HepG2 (cell line): ENCODE results near the gene SGSM1. TPM values are rescaled to one million over a fixed set of nuclear protein-coding genes. Genes with fewer than 3 reads are reported as not detected.

Experiments
- CBX1 ChIP-seq: IDR thresholded peaks from one replicate; pipeline ENCODE4 v1.6.1; 2016; ENCODE audit warnings: antibody characterized with exemption, low read depth
- FOXK2 ChIP-seq: fragments of 450-650 bp; IDR thresholded peaks from 2 replicates; pipeline ENCODE4 v1.6.1; 2016
- GTF2F1 ChIP-seq: fragments of 150-350 bp; IDR thresholded peaks from 2 replicates; pipeline ENCODE4 v1.6.1; 2014; ENCODE audit warnings: low read length
- HMG20B ChIP-seq: conservative IDR thresholded peaks from 2 replicates; pipeline ENCODE4 v1.6.1; 2016; ENCODE audit warnings: missing genetic modification reagents, missing compliant biosample characterization
- KDM1A ChIP-seq: IDR thresholded peaks from 2 replicates; pipeline ENCODE4 v1.6.1; 2016; ENCODE audit warnings: missing compliant biosample characterization
- KLF16 ChIP-seq, 2 experiments: sonication (generic) in 1 of 2; formaldehyde crosslinking in 1 of 2; IDR thresholded peaks; 2 replicates each; pipeline versions ENCODE4 v1.6.1 to v1.8.0; 2016 to 2023; ENCODE audit warnings: missing genetic modification reagents in 2 of 2, missing compliant biosample characterization in 1 of 2
- REXO4 ChIP-seq: sonication (generic); formaldehyde crosslinking; IDR thresholded peaks from 2 replicates; pipeline ENCODE4 v1.8.0; 2022; ENCODE audit warnings: missing genetic modification reagents, mild to moderate bottlenecking, borderline replicate concordance
- ZBTB20 ChIP-seq: sonication (generic); formaldehyde crosslinking; IDR thresholded peaks from 2 replicates; pipeline ENCODE4 v1.8.1; 2023; ENCODE audit warnings: missing genetic modification reagents, low read depth, mild to moderate bottlenecking, borderline replicate concordance
- ZFAT ChIP-seq: sonication (generic); formaldehyde crosslinking; conservative IDR thresholded peaks from 2 replicates; pipeline ENCODE4 v1.8.1; 2023; ENCODE audit warnings: missing genetic modification reagents, inconsistent platforms
- ZNF34 ChIP-seq: sonication (generic); formaldehyde crosslinking; IDR thresholded peaks from 2 replicates; pipeline ENCODE4 v1.4.0; 2020; ENCODE audit warnings: mild to moderate bottlenecking, missing genetic modification reagents, borderline replicate concordance
- ZNF703 ChIP-seq: sonication (generic); formaldehyde crosslinking; IDR thresholded peaks from 2 replicates; pipeline ENCODE4 v1.5.1; 2020; ENCODE audit warnings: missing genetic modification reagents, mild to moderate bottlenecking, moderate library complexity, borderline replicate concordance
- ZNF841 ChIP-seq: sonication (generic); formaldehyde crosslinking; IDR thresholded peaks from 2 replicates; pipeline ENCODE4 v1.8.1; 2023; ENCODE audit warnings: missing genetic modification reagents, borderline replicate concordance
- ZSCAN25 ChIP-seq: sonication (generic); formaldehyde crosslinking; IDR thresholded peaks from 2 replicates; pipeline ENCODE4 v1.8.0; 2022; ENCODE audit warnings: mild to moderate bottlenecking, missing genetic modification reagents
- polyA plus RNA-seq, 8 experiments: library from polyadenylated mRNA; depleted of rRNA in 3 of 8; stranded (reverse) in 7 of 8; unstranded in 1 of 8; fragments of >200 nt; fragmentation: Illumina TruSeq in 4 of 8; extraction: Trizol in 4 of 8; gene quantifications; 2 replicates each; pipeline versions ENCODE4 v1.2.1 to v1.2.3, GENCODE V29; 2011 to 2016; ENCODE audit warnings: low read depth in 4 of 8, missing spikeins in 1 of 8, mixed read lengths in 1 of 8; ENCODE audit not compliant: insufficient read depth in 1 of 8
- total RNA-seq, 5 experiments: library from RNA; depleted of rRNA; stranded (reverse); fragments of >200 nt; fragmentation: Illumina TruSeq; extraction: Trizol; gene quantifications; 2 replicates each; pipeline ENCODE4 v1.2.3, GENCODE V29; 2016; ENCODE audit warnings: low read depth in 1 of 5
- TF ChIP-seq, protein P1 (sequence below): sonication (generic); formaldehyde crosslinking; IDR thresholded peaks from 2 replicates; pipeline ENCODE4 v1.4.0; 2020; ENCODE audit warnings: missing genetic modification reagents
- TF ChIP-seq, protein P2 (sequence below): sonication (generic); formaldehyde crosslinking; IDR thresholded peaks from 2 replicates; pipeline ENCODE4 v1.9.0; 2021; ENCODE audit warnings: missing genetic modification reagents, borderline replicate concordance
- TF ChIP-seq, protein P3 (sequence below): sonication (generic); formaldehyde crosslinking; IDR thresholded peaks from 2 replicates; pipeline ENCODE4 v1.5.0; 2020; ENCODE audit warnings: mild to moderate bottlenecking, missing genetic modification reagents, borderline replicate concordance
- TF ChIP-seq, protein P4 (sequence below): sonication (generic); formaldehyde crosslinking; IDR thresholded peaks from 2 replicates; pipeline ENCODE4 v1.5.0; 2020; ENCODE audit warnings: missing genetic modification reagents
- TF ChIP-seq, protein P5 (sequence below): sonication (generic); formaldehyde crosslinking; IDR thresholded peaks from 2 replicates; pipeline ENCODE4 v1.4.0; 2020; ENCODE audit warnings: missing genetic modification reagents, borderline replicate concordance

Gene SGSM1
- total and polyA plus RNA-seq, 2 of the 13 experiments (the other 11 are each of a cell fraction or from before 2014, with no cell fraction given): 0.07 TPM; not detected in 1

DNA sequence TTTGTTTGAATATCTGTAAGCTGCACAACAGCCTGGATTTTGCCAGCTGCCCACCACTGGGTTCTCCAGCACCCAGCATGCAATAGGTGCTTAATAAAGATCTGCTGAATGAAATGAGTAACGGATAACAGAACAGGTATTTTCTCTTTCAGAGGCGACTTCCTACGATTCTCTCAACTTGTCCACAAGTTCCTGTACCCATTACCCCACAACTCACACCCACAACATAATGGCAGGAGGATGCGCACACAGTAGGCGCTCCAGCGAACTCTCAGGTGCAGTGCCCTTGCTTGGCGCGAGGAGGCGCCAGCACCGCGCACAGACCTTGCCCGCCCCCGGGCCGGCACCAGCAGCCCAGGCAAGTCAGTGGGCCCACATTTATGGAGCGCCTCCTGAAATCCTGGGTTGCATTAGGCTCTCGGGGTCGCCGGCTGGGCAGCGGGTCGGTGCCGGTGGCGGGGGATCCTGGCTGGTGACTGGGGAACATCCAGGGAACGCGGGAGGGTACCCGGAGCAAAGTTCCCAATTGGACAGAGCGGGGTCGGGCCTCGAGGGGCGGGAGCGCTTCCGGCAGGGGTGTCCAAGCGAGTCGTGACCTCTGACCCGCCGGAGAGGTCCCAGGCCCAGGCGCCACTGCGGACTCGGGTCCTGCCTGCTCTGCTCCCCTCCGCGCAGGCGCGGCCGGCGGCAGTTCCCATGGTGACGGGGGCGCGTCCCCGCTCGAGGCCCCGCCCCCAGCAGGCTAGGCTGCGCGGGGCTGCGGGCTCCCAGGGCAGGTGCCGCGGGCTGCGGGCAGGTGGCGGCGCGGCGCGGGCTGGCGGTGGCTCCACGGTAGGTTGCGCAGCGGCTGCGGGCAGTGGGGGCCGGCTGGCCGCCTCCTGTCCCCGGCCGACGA, 146.2 kb downstream of the SGSM1 start, which contains the start of gene KIAA1671 (continued):
- TF ChIP-seq ZNF841 (CRISPR knock-in tag) (no peak), KLF16 (CRISPR knock-in tag; IDR thresholded peaks at IDR 0.05) (no peak), ZNF703 (no peak), ZBTB20 (peak; percentile 53; the same call in 1 of the 2 replicates), KDM1A (peak; percentile 75; the same call in 1 of the 2 replicates), REXO4 (no peak), ZFAT (CRISPR knock-in tag) (no peak), FOXK2 (no peak), HMG20B (CRISPR knock-in tag) (peak; percentile 40; the same call in 1 of the 2 replicates), ZNF34 (CRISPR knock-in tag) (peak; percentile 31; the same call in 1 of the 2 replicates), ZSCAN25 (peak; percentile 77), CBX1 (peak; percentile 24), GTF2F1 (no peak)
- TF ChIP-seq, protein P1, sequence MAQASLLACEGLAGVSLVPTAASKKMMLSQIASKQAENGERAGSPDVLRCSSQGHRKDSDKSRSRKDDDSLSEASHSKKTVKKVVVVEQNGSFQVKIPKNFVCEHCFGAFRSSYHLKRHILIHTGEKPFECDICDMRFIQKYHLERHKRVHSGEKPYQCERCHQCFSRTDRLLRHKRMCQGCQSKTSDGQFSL (CRISPR knock-in tag): no peak
- TF ChIP-seq, protein P2, sequence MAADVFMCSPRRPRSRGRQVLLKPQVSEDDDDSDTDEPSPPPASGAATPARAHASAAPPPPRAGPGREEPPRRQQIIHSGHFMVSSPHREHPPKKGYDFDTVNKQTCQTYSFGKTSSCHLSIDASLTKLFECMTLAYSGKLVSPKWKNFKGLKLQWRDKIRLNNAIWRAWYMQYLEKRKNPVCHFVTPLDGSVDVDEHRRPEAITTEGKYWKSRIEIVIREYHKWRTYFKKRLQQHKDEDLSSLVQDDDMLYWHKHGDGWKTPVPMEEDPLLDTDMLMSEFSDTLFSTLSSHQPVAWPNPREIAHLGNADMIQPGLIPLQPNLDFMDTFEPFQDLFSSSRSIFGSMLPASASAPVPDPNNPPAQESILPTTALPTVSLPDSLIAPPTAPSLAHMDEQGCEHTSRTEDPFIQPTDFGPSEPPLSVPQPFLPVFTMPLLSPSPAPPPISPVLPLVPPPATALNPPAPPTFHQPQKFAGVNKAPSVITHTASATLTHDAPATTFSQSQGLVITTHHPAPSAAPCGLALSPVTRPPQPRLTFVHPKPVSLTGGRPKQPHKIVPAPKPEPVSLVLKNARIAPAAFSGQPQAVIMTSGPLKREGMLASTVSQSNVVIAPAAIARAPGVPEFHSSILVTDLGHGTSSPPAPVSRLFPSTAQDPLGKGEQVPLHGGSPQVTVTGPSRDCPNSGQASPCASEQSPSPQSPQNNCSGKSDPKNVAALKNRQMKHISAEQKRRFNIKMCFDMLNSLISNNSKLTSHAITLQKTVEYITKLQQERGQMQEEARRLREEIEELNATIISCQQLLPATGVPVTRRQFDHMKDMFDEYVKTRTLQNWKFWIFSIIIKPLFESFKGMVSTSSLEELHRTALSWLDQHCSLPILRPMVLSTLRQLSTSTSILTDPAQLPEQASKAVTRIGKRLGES: no peak
- TF ChIP-seq, protein P3, sequence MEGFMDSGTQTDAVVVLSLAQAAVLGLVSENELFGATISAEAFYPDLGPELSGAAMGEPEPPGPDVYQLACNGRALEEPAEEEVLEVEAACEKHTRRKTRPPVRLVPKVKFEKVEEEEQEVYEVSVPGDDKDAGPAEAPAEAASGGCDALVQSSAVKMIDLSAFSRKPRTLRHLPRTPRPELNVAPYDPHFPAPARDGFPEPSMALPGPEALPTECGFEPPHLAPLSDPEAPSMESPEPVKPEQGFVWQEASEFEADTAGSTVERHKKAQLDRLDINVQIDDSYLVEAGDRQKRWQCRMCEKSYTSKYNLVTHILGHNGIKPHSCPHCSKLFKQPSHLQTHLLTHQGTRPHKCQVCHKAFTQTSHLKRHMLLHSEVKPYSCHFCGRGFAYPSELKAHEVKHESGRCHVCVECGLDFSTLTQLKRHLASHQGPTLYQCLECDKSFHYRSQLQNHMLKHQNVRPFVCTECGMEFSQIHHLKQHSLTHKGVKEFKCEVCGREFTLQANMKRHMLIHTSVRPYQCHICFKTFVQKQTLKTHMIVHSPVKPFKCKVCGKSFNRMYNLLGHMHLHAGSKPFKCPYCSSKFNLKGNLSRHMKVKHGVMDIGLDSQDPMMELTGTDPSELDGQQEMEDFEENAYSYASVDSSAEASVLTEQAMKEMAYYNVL (CRISPR knock-in tag): peak; percentile 45; the same call in 1 of the 2 replicates
- TF ChIP-seq, protein P4, sequence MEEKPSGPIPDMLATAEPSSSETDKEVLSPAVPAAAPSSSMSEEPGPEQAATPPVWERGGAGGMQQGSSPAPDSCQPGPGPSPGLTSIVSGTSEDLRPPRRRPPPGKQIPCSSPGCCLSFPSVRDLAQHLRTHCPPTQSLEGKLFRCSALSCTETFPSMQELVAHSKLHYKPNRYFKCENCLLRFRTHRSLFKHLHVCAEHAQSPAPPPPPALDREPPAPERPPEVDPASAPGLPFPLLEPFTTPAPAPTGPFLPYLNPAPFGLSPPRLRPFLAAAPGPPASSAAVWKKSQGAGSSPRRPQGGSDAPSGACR (CRISPR knock-in tag): no peak
- TF ChIP-seq, protein P5, sequence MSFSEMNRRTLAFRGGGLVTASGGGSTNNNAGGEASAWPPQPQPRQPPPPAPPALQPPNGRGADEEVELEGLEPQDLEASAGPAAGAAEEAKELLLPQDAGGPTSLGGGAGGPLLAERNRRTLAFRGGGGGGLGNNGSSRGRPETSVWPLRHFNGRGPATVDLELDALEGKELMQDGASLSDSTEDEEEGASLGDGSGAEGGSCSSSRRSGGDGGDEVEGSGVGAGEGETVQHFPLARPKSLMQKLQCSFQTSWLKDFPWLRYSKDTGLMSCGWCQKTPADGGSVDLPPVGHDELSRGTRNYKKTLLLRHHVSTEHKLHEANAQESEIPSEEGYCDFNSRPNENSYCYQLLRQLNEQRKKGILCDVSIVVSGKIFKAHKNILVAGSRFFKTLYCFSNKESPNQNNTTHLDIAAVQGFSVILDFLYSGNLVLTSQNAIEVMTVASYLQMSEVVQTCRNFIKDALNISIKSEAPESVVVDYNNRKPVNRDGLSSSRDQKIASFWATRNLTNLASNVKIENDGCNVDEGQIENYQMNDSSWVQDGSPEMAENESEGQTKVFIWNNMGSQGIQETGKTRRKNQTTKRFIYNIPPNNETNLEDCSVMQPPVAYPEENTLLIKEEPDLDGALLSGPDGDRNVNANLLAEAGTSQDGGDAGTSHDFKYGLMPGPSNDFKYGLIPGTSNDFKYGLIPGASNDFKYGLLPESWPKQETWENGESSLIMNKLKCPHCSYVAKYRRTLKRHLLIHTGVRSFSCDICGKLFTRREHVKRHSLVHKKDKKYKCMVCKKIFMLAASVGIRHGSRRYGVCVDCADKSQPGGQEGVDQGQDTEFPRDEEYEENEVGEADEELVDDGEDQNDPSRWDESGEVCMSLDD: peak; percentile 54; the same call in 1 of the 2 replicates
